GM19351 (cell line): ENCODE measurements around the gene GALNT18.

Experiments used
- ATAC-seq: cut with Tn5 transposase; IDR thresholded peaks from one replicate; pipeline ENCODE4 v1.9.1; 2021; ENCODE audit warnings: mild to moderate bottlenecking, moderate library complexity; ENCODE audit not compliant: unreplicated experiment

GALNT18 gene

GRCh38 chr11:11588891-11589290 lies 32.9 kb downstream of the GALNT18 start:
- ATAC-seq, result no peak

DNA sequence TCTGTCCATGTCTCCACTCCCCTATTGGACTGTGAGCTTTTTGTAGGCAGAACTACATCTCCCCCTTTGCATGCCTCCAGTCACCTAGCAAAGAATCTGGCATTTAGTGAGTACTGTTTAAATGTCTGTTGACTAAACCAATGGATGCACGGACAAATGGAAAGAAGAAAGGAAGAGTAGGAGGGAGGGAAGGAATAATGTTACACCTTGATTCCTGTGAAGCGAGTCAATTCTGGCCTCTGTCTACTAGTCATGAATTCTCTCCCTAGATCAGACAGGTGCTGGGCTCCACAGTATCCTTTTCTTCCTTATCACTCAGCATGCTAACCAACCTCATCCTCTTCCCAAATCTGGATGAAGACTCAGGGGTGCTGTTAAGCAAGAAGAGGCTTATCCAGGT lies 33.6 kb downstream of the GALNT18 start:
- no peak for ATAC-seq

GRCh38 chr11:11587122-11587521 lies 34.7 kb downstream of the GALNT18 start:
- ATAC-seq, result no peak

DNA sequence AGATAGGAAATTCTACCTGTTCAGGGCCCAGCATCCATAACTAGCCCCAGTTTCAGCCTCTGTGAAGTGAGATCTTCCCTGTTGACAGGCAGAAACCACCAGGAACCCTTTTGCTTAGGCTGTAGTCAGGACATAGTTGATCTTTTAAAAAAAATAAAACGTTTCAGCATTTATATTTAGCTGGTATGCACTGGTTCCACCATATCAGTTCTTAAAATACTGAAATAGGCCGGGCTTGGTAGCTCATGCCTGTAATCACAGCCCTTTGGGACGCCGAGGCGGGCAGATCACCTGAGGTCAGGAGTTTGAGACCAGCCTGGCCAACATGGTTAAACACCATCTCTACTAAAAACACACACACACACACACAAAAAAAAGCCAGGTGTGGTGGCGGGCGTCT lies 35.3 kb downstream of the GALNT18 start:
- no peak for ATAC-seq

GRCh38 chr11:11584937-11585336 lies 36.9 kb downstream of the GALNT18 start:
- ATAC-seq, result no peak

DNA sequence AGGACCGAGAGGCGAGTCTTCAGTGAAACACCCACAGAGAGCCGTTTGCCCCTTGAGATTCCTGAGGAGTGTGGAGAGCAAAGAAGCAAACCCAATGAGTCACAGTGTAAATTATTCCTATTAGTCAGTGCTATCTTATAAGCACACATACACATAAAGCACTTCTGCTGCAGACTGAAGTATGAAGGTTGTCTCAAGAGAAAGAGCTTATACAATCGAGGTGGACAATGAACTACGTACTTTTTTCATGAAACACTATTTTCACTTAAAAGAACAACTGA lies 37.3 kb downstream of the GALNT18 start:
- no peak for ATAC-seq

- ATAC-seq, result no peak
These were observed 37.8 kb downstream of the GALNT18 start for GRCh38 chr11:11583801-11584529.

DNA sequence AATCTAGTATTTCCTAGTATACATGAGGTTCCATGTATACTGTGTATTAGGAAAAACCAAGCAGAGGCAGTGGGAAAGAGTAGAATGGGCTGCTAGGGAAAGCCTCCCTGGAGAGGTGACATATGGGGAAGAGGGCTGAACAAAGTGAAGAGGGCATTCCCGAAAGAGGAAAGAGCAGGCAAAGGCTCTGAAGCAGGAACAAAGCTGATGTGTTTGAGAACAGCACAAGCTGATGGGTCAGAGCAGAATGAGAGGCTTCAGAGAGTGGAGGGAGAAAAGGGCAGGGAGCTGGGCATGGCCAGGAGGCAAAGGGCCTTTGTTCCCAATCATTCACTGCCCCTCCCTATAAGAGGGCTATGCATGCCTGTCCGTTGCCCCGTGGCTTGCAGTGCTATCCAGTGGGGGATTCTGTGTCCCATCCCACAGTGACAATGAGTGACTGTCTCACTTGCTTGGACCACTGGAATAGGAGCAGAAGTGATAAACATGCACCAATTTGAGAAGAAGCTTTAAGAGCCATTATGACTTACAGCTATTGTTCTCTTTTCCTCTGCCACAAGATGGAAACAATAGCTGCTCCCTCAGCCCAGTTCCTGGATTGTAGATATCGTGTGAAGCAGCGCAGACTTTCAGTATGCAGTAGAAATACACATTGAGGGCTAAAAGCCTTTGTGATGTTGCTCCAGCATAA lies 39.6 kb downstream of the GALNT18 start:
- no peak for ATAC-seq

DNA sequence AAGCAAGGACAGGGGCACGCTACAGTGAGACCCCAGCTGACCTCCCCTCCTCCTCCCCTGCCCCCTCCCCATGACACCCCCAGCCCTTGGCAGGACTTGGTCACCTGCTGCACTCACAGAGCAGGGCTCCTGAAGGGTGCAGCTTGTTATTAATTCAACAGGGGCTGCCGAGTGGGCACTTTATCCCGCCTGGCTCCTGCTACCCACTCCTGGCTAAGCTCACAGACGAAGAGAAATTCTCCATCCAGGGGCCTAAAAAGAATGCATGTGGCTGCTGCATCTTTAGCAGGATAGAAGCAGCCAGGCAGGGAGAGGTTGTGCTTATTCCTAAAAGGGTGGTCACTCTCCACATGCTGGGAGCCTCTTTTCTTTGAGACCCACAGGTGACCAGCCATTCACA lies 40.3 kb downstream of the GALNT18 start:
- no peak for ATAC-seq

- ATAC-seq, result no peak
These were observed 40.9 kb downstream of the GALNT18 start for GRCh38 chr11:11580841-11581411.

GRCh38 chr11:11580012-11580411 lies 41.8 kb downstream of the GALNT18 start:
- ATAC-seq, result no peak

GRCh38 chr11:11579012-11579988 lies 42.5 kb downstream of the GALNT18 start:
- ATAC-seq, result no peak

DNA sequence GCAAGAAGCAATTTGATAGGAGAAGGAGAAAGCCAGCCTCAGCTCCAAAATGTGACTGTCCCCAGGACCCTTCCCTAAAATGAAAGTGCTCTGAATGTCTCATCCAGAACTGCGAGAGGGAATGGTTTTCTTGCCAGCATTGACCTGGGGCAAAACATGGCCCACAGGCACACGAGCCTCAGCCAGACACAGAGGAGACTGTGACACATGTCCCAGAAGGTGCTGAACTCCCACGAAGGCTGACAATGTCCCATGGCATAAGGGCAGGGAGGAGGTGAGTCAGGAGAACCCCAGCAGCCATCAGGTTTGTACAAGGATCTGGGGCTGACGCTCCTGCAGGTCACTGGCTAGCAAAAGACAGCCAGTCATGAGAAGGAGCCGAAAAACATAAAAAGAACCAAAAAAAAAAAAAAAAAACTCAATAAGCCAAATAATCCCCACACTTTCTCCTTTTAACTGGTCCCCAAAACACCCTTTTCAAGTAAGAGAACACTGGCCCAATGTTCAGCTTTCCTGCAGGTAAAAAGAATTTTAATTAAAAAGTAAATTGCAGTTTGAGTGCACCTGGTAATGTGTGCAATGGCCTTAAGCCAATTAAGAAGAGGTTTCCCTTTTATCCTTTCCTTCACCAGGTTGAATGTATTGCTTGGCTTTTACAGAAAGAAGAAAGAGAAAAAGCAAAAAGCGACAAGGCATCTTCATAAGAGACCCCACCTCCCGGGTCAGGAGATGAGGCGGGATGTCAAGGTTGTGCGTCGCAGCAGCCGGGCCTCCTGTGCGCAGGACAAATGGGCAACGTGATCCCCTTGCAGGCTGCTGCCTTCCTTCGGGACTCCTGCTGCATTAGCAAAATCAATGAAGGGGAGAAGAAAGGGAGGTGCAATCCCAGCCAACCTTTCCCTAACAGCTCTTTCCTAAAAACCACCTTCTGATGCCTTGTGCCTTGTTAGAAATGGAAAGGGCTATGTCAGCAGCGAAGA lies 43.6 kb downstream of the GALNT18 start:
- ATAC-seq, result no peak

DNA sequence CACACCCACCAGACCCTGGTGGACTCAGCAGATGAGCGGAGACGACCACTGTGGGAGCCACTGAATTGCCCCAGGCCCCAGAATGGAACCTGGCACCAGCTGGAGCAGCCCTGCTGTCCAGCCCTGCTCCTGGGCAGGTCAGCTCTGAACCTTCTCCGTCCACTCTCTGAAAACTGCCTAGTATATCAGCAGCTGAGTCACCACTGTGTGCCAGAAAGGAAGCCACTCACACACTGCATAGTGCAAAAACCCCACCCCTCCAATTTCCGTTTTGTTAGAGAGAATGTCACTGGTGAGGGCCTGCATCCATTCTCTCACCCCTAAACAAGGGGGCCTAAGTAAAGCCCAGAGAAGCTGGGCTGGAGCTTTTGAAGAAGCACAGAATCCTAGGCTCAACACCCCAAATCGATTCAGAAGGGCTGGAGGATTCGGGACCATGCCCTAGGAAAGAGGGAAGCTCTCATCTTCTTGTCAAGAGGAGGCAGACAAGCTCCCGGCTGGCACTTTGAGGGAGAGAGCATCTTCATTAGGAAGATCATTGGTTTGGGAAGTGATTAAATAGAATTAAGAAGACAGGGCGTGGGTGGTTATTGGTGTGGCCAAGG lies 44.5 kb downstream of the GALNT18 start:
- ATAC-seq, result no peak

- ATAC-seq, result no peak
These were observed 47.2 kb downstream of the GALNT18 start for GRCh38 chr11:11574373-11575287.

DNA sequence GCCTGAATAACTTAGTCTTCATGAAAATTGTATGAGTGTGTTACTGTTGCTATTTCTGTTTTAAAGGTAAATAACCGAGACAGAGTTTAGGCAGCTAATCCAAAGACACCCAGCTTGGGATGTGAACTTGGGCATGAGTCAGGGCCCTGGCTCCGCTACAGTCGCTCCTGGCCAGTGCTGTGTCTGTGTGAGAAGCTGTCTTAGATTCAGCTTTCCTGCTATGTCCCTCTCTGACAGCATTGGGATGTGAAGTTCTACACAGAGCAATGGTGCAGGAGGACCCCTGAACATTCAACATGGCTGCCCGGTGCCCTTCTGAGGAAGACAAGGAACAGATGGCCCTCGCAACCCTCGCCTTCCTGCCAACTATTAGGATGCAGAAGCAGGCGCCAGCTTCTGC lies 49.4 kb downstream of the GALNT18 start:
- no peak for ATAC-seq

GRCh38 chr11:11571893-11572292 lies 49.9 kb downstream of the GALNT18 start:
- no peak for ATAC-seq

DNA sequence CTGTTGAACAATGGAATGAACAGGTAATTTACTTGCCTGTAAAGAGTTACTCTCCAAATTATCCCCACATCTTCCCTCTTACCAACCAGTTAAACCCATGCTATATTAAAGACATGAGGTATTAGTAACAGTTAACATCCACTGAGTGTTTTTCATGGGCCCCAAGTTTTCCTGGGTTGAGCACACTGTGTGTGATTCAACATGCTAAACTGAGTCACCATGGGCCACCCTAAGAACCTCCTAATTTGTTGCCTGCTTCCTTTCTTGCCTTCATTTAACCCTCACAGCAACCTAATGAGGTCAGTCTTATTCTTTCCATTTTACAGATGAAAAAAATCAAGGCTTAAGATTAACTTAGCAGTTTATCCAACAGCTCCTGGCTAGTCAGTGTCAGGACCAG lies 51.0 kb downstream of the GALNT18 start:
- ATAC-seq, result no peak
